ENCODE results near the gene GTSE1.

The GTSE1 gene

GRCh38 chr22:46288846-46289243 is 7.8 kb upstream of the GTSE1 start:
- no peak overlapping the region for H3K4me3 ChIP-seq (ENCODE audit: insufficient read depth, low read length, poor library complexity, severe bottlenecking)

GRCh38 chr22:46289244-46289891 is 7.3 kb upstream of the GTSE1 start:
- Histone ChIP-seq H3K9me3 (ENCODE audit: insufficient read depth, low read length) (no peaks in the 10 kb centered on the region), H2AFZ (ENCODE audit: low read depth, low read length, severe bottlenecking) (no peak overlapping the region), H3K9ac (ENCODE audit: low read length) (no peak overlapping the region), H3K4me3 (ENCODE audit: insufficient read depth, low read length, poor library complexity, severe bottlenecking) (no peak overlapping the region), H3K27ac (ENCODE audit: low read depth, low read length) (no peak overlapping the region), H3F3A (ENCODE audit: insufficient read depth) (no peaks in the 10 kb centered on the region), H3K79me2 (ENCODE audit: insufficient read depth, low read length) (no peaks in the 10 kb centered on the region), H4K20me1 (ENCODE audit: low read depth, low read length) (no peaks in the 10 kb centered on the region), H3K36me3 (ENCODE audit: low read length) (no peaks in the 10 kb centered on the region), H3K27me3 (ENCODE audit: low read length) (no peaks in the 10 kb centered on the region), H3K4me2 (ENCODE audit: low read depth, low read length, poor library complexity, severe bottlenecking) (no peak overlapping the region), H3K9me2 (replicated peaks; ENCODE audit: insufficient read depth, low read length) (no peaks in the 10 kb centered on the region)
- no peak for TF ChIP-seq EZH2phosphoT487 (conservative IDR thresholded peaks at IDR 0.05; ENCODE audit: low read length)
- TF ChIP-seq CTCF (IDR thresholded peaks at IDR 0.05; ENCODE audit: insufficient read depth, low read length, poor library complexity, severe bottlenecking) = no peak

More at GRCh38 chr22:46288846-46289243, 7.8 kb upstream of the GTSE1 start:
- Histone ChIP-seq H4K20me1 (ENCODE audit: low read depth, low read length) (no peaks in the 10 kb centered on the region), H3K36me3 (ENCODE audit: low read length) (no peaks in the 10 kb centered on the region), H3K4me2 (ENCODE audit: low read depth, low read length, poor library complexity, severe bottlenecking) (no peak overlapping the region), H3K79me2 (ENCODE audit: insufficient read depth, low read length) (no peaks in the 10 kb centered on the region), H3F3A (ENCODE audit: insufficient read depth) (no peaks in the 10 kb centered on the region), H3K9me2 (replicated peaks; ENCODE audit: insufficient read depth, low read length) (no peaks in the 10 kb centered on the region), H3K27me3 (ENCODE audit: low read length) (no peaks in the 10 kb centered on the region), H3K27ac (ENCODE audit: low read depth, low read length) (no peak overlapping the region), H3K9me3 (ENCODE audit: insufficient read depth, low read length) (no peaks in the 10 kb centered on the region), H3K9ac (ENCODE audit: low read length) (no peak overlapping the region), H2AFZ (ENCODE audit: low read depth, low read length, severe bottlenecking) (no peak overlapping the region)
- TF ChIP-seq CTCF (IDR thresholded peaks at IDR 0.05; ENCODE audit: insufficient read depth, low read length, poor library complexity, severe bottlenecking) (no peak), EZH2phosphoT487 (conservative IDR thresholded peaks at IDR 0.05; ENCODE audit: low read length) (no peak)

GRCh38 chr22:46290121-46290842 is 6.4 kb upstream of the GTSE1 start:
- no peak overlapping the region for H3K9ac ChIP-seq (ENCODE audit: low read length)
- TF ChIP-seq CTCF (IDR thresholded peaks at IDR 0.05; ENCODE audit: insufficient read depth, low read length, poor library complexity, severe bottlenecking) (no peak), EZH2phosphoT487 (conservative IDR thresholded peaks at IDR 0.05; ENCODE audit: low read length) (no peak)
- no peak overlapping the region for H2AFZ ChIP-seq (ENCODE audit: low read depth, low read length, severe bottlenecking)

More at GRCh38 chr22:46290121-46290842, 6.4 kb upstream of the GTSE1 start:
- Histone ChIP-seq H3K4me3 (ENCODE audit: insufficient read depth, low read length, poor library complexity, severe bottlenecking) (no peak overlapping the region), H3K4me2 (ENCODE audit: low read depth, low read length, poor library complexity, severe bottlenecking) (no peak overlapping the region), H3K79me2 (ENCODE audit: insufficient read depth, low read length) (no peaks in the 10 kb centered on the region), H4K20me1 (ENCODE audit: low read depth, low read length) (no peaks in the 10 kb centered on the region), H3K27me3 (ENCODE audit: low read length) (no peaks in the 10 kb centered on the region), H3K36me3 (ENCODE audit: low read length) (no peaks in the 10 kb centered on the region), H3K9me3 (ENCODE audit: insufficient read depth, low read length) (no peaks in the 10 kb centered on the region), H3K27ac (ENCODE audit: low read depth, low read length) (no peak overlapping the region), H3F3A (ENCODE audit: insufficient read depth) (no peaks in the 10 kb centered on the region), H3K9me2 (replicated peaks; ENCODE audit: insufficient read depth, low read length) (no peaks in the 10 kb centered on the region)

Measured in SU-DHL-6 (cell line).